Endothelial cell of umbilical vein (primary cell): ENCODE data around the gene SLC16A5. TPM values are rescaled to one million over a fixed set of nuclear protein-coding genes. Genes with fewer than 3 reads are reported as not detected.

Experiments
- BruUV-seq: library from RNA; stranded (reverse); fragments of 400-500 nt; replicated peaks from 2 replicates; lab custom pipeline; 2021; lab: Mats Ljungman, UMichigan
- CTCF ChIA-PET: fragments of 300-600, 350-600 bp; sonication (Branson Sonifier 250); formaldehyde crosslinking; loops from one replicate; lab custom pipeline; 2021; ENCODE audit warnings: antibody characterized with exemption, inconsistent platforms; lab: Charles Lee
- POLR2A ChIA-PET: fragments of 300-600, 350-600 bp; sonication (Branson Sonifier 250); formaldehyde crosslinking; loops from one replicate; lab custom pipeline; 2021; ENCODE audit warnings: antibody characterized with exemption, inconsistent platforms; lab: Charles Lee
- DNase-seq: peaks from one replicate; pipeline ENCODE4 v3.0.0-alpha.2; 2011; ENCODE audit warnings: low read depth, low spot score
- FAIRE-seq: peaks from 2 replicates; lab custom pipeline; 2011; peaks lifted over from hg19 to GRCh38; lab: Jason Lieb, UNC
- H2AFZ ChIP-seq: 2 replicates; pipeline ENCODE4 v1.6.0; 2012; ENCODE audit warnings: low read depth, low read length, control low read depth, inconsistent platforms
- H3K27ac ChIP-seq: 2 replicates; pipeline ENCODE4 v1.5.1; 2011; ENCODE audit warnings: low read depth, mild to moderate bottlenecking, control low read depth, low read length, moderate library complexity; ENCODE audit not compliant: insufficient read depth
- H3K27me3 ChIP-seq, 2 experiments: 2 replicates each; pipeline versions ENCODE4 v1.6.0 to v1.6.1; 2011; ENCODE audit warnings: low read length in 2 of 2, mixed read lengths in 1 of 2; ENCODE audit not compliant: control insufficient read depth in 2 of 2, insufficient read depth in 2 of 2
- H3K36me3 ChIP-seq, 2 experiments: 2 replicates in 1 of 2; 3 replicates in 1 of 2; pipeline ENCODE4 v1.5.1; 2011; ENCODE audit warnings: low read length in 2 of 2, mild to moderate bottlenecking in 1 of 2, moderate library complexity in 1 of 2; ENCODE audit not compliant: control insufficient read depth in 2 of 2, insufficient read depth in 2 of 2; ENCODE audit errors: extremely low read depth in 1 of 2
- H3K4me1 ChIP-seq: 3 replicates; pipeline ENCODE4 v1.5.1; 2011; ENCODE audit warnings: mild to moderate bottlenecking, low read length; ENCODE audit not compliant: control insufficient read depth, insufficient read depth; ENCODE audit errors: extremely low read depth
- H3K4me2 ChIP-seq: 2 replicates; pipeline ENCODE4 v1.6.1; 2011; ENCODE audit warnings: low read length, control low read depth, mixed read lengths; ENCODE audit not compliant: insufficient read depth
- H3K4me3 ChIP-seq, 3 experiments: fragments of 200-600 bp in 1 of 3; sonication (generic), shearing (Covaris generic) in 1 of 3; replicated peaks in 1 of 3; 2 replicates each; pipeline ENCODE4 v1.5.1; 2011 to 2016; ENCODE audit warnings: control low read depth in 3 of 3, low read length in 3 of 3, mild to moderate bottlenecking in 2 of 3, inconsistent platforms in 1 of 3, low read depth in 1 of 3, moderate library complexity in 1 of 3; ENCODE audit not compliant: insufficient read depth in 1 of 3
- H3K79me2 ChIP-seq: 2 replicates; pipeline ENCODE4 v1.6.0; 2012; ENCODE audit warnings: low read length, inconsistent platforms; ENCODE audit not compliant: control insufficient read depth, insufficient read depth
- H3K9ac ChIP-seq: replicated peaks from 2 replicates; pipeline ENCODE3; 2011; ENCODE audit warnings: low read length, control low read depth; ENCODE audit not compliant: insufficient read depth; ENCODE audit errors: extremely low read depth
- H3K9me1 ChIP-seq: replicated peaks from 3 replicates; pipeline ENCODE4 v1.6.0; 2011; ENCODE audit warnings: mild to moderate bottlenecking, low read length; ENCODE audit not compliant: control insufficient read depth, insufficient read depth; ENCODE audit errors: extremely low read depth
- H3K9me3 ChIP-seq: replicated peaks from 2 replicates; pipeline ENCODE4 v1.5.1; 2012; ENCODE audit warnings: low read length, inconsistent platforms; ENCODE audit not compliant: control insufficient read depth, insufficient read depth
- H4K20me1 ChIP-seq: replicated peaks from 2 replicates; pipeline ENCODE3; 2011; ENCODE audit warnings: mild to moderate bottlenecking, low read length; ENCODE audit not compliant: control insufficient read depth, insufficient read depth; ENCODE audit errors: extremely low read depth
- CTCF ChIP-seq, 2 donors: IDR thresholded peaks; 1 replicate in 1 of 2; 2 replicates in 1 of 2; pipeline ENCODE4 v1.5.1; 2011; ENCODE audit warnings: low read length in 2 of 2, mild to moderate bottlenecking in 2 of 2, moderate library complexity in 2 of 2, control low read depth in 1 of 2, inconsistent platforms in 1 of 2, low read depth in 1 of 2; ENCODE audit not compliant: insufficient read depth in 1 of 2; ENCODE audit errors: extremely low read depth in 1 of 2
- EZH2 ChIP-seq: IDR thresholded peaks from 2 replicates; pipeline ENCODE4 v1.6.1; 2012; ENCODE audit warnings: borderline replicate concordance, low read depth, mild to moderate bottlenecking, moderate library complexity, low read length, inconsistent platforms; ENCODE audit not compliant: severe bottlenecking
- FOS ChIP-seq: IDR thresholded peaks from 2 replicates; pipeline ENCODE4 v1.6.1; 2011; ENCODE audit warnings: mild to moderate bottlenecking, low read length, moderate library complexity, borderline replicate concordance; ENCODE audit not compliant: insufficient read depth
- GATA2 ChIP-seq: IDR thresholded peaks from 2 replicates; pipeline ENCODE4 v1.7.0; 2011; ENCODE audit warnings: low read depth, mild to moderate bottlenecking, moderate library complexity, mixed read lengths, low read length; ENCODE audit not compliant: insufficient read length, insufficient read depth
- JUN ChIP-seq: IDR thresholded peaks from 2 replicates; pipeline ENCODE4 v1.6.1; 2011; ENCODE audit warnings: borderline replicate concordance, low read depth; ENCODE audit not compliant: insufficient read length, insufficient read depth
- MAX ChIP-seq: IDR thresholded peaks from 2 replicates; pipeline ENCODE4 v1.6.1; 2011; ENCODE audit not compliant: insufficient read depth, insufficient read length
- MYC ChIP-seq: IDR thresholded peaks from one replicate; pipeline ENCODE4 v1.6.1; 2011; ENCODE audit warnings: mild to moderate bottlenecking, low read depth, low read length
- POLR2A ChIP-seq: IDR thresholded peaks from 2 replicates; pipeline ENCODE4 v1.6.1; 2012; ENCODE audit warnings: low read depth, mild to moderate bottlenecking, control low read depth, low read length
- POLR2AphosphoS5 ChIP-seq: IDR thresholded peaks from 2 replicates; pipeline ENCODE4 v1.6.1; 2012; ENCODE audit warnings: low read depth, mild to moderate bottlenecking, control low read depth, low read length, moderate library complexity; ENCODE audit not compliant: insufficient read depth
- dilution Hi-C: fragments of 300-500 bp; cut with MboI; formaldehyde crosslinking; loops from one replicate; pipeline ENCODE4 v1.15.0; 2019; ENCODE audit warnings: low sequenced_read_pairs; ENCODE audit not compliant: extremely low pct_ligation_motif_present
- intact Hi-C: fragments of 100-400 bp; cut with micrococcal nuclease; formaldehyde crosslinking; loops from one replicate; pipeline ENCODE4 v1.10.0; 2022
- polyA plus RNA-seq, 4 experiments: library from polyadenylated mRNA; depleted of rRNA in 3 of 4; stranded (reverse) in 3 of 4; unstranded in 1 of 4; fragments of >200 nt; gene quantifications; 2 replicates each; pipeline versions ENCODE4 v1.2.1 to v1.2.3, GENCODE V29; 2011 to 2012; ENCODE audit warnings: missing spikeins in 1 of 4
- total RNA-seq: library from RNA; stranded (reverse); gene quantifications from 2 replicates; pipeline ENCODE4 v1.2.3, GENCODE V29; 2021

The SLC16A5 gene
- total and polyA plus RNA-seq, 2 donors (not counting 3 experiments of a cell fraction or from before 2014, with no cell fraction given), result 16.4 to 23.3 TPM

DNA sequence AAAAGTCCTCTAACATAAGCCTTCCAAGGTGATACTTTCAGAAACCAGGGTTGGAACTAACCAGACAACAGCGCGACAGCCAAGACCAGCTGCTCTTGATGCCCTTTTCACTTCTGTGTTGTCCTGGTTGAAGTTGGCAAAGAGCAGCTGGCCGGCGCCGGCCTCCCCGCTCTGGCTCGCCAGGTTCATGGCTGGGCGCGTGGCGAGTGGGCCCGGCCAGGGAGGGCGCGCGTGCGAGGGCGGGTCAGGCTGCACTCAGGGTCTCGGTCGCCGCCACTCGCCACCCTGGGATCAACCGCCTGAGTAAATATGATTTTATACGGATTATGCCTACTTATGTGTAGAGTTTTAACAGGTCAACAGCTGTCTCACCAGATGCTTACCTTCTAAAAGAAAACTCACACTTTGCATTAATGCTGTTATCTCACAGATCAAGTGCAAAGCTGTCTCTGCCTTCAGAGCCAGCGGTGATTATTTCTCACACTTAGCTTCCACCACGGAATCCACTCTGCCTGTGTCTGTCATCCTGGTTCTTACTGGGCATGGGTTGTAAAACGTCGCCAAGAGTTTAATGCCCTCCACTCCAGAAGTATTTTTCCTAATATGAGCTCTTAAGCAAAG, 27.2 kb upstream of the SLC16A5 start:
- H4K20me1 ChIP-seq, result no peaks in the 10 kb centered on the region
- no peaks in the 10 kb centered on the region for H3K9me1 ChIP-seq
- no peak overlapping the region for H3K27ac ChIP-seq
- no peaks in the 10 kb centered on the region for H3K27me3 ChIP-seq
- no peaks in the 10 kb centered on the region for H3K79me2 ChIP-seq
- BruUV-seq, result no TSS peak
- H3K9ac ChIP-seq, result no peak overlapping the region
- CTCF ChIA-PET, result interaction anchor here (0.9 to 6.1 kb wide), 32 partner anchors 9 to 210 kb away, joined by 3 to 80 read pairs (median 6); partner anchors contain the start of genes ARMC7, ATP5PD, KCTD2 and MIF4GD
- H3K9me3 ChIP-seq, result no peaks in the 10 kb centered on the region
- TF ChIP-seq POLR2AphosphoS5 (no peak), GATA2 (no peak), MYC (no peak), EZH2 (no peak)
- dilution Hi-C loops (no loop called here), intact Hi-C loops (no loop called here)
- FAIRE-seq, result no peak
- H2AFZ ChIP-seq, result no peak overlapping the region
- peaks cover 8 to 29% of the 10 kb centered on the region in 2 experiments for H3K36me3 ChIP-seq
- H3K4me1 ChIP-seq, result peaks cover 2% of the 10 kb centered on the region
- POLR2A ChIA-PET, result interaction anchor here (0.9 to 1.0 kb wide), 2 partner anchors 45 to 53 kb away, joined by 3 to 6 read pairs; no protein-coding TSS in a partner anchor
- no peak overlapping the region for H3K4me2 ChIP-seq
- no peak for DNase-seq
- H3K4me3 ChIP-seq, result no peak overlapping the region

GRCh38 chr17:75061055-75061438, 26.7 kb upstream of the SLC16A5 start:
- no peaks in the 10 kb centered on the region for H3K9me3 ChIP-seq
- H3K36me3 ChIP-seq, result peaks cover 8 to 29% of the 10 kb centered on the region in 2 experiments
- BruUV-seq, result no TSS peak
- ChIA-PET CTCF (interaction anchor here (1.0 to 6.1 kb wide), 17 partner anchors 9 to 198 kb away, joined by 3 to 80 read pairs (median 13); partner anchors contain the start of genes ARMC7, NT5C and SLC16A5), POLR2A (no interaction called here)
- H3K9ac ChIP-seq, result no peak overlapping the region
- no peaks in the 10 kb centered on the region for H3K9me1 ChIP-seq
- no peaks in the 10 kb centered on the region for H4K20me1 ChIP-seq
- H3K27me3 ChIP-seq, result no peaks in the 10 kb centered on the region
- no peak overlapping the region for H3K4me2 ChIP-seq
- dilution Hi-C loops (no loop called here), intact Hi-C loops (no loop called here)
- no peak for TF ChIP-seq MAX
- no peak for TF ChIP-seq JUN
- no peak for TF ChIP-seq MYC
- no peak for TF ChIP-seq CTCF (IDR thresholded peaks at IDR 0.05; ENCODE audit: extremely low read depth in 1 of 2, insufficient read depth in 1 of 2, low read depth in 1 of 2, low read length in 2 of 2)
- no peak for TF ChIP-seq GATA2
- no peak for TF ChIP-seq FOS
- TF ChIP-seq POLR2AphosphoS5, result no peak
- TF ChIP-seq POLR2A, result no peak
- TF ChIP-seq EZH2, result no peak
- H3K4me3 ChIP-seq, result no peak overlapping the region
- FAIRE-seq (no peak), DNase-seq (no peak)
- no peak overlapping the region for H3K27ac ChIP-seq
- no peaks in the 10 kb centered on the region for H3K79me2 ChIP-seq
- H2AFZ ChIP-seq, result no peak overlapping the region
- peaks cover 6% of the 10 kb centered on the region for H3K4me1 ChIP-seq
